Cardiac muscle cell (in vitro differentiated cells and primary cell): Measurements from ENCODE around the gene VOPP1. TPM values are rescaled to one million over a fixed set of nuclear protein-coding genes. Genes with fewer than 3 reads are reported as not detected.

Experiments
- DNase-seq, 2 donors: peaks; one replicate each; pipeline versions ENCODE4 v3.0.0 to v3.0.0-alpha.2; 2010 to 2017; ENCODE audit warnings: low read depth in 1 of 2, low spot score in 1 of 2
- H3K27ac ChIP-seq: fragments of 200-600 bp; sonication (generic); 2 replicates; pipeline ENCODE4 v1.5.1; 2016
- H3K27me3 ChIP-seq: fragments of 200-600 bp; sonication (generic); 2 replicates; pipeline ENCODE4 v1.6.0; 2016; ENCODE audit warnings: control low read depth
- H3K36me3 ChIP-seq: fragments of 200-600 bp; sonication (generic); 2 replicates; pipeline ENCODE4 v1.5.1; 2016; ENCODE audit warnings: control low read depth
- H3K4me1 ChIP-seq: fragments of 200-600 bp; sonication (generic); 2 replicates; pipeline ENCODE4 v1.8.1; 2017; ENCODE audit warnings: low read depth, mild to moderate bottlenecking, mixed run types
- H3K4me3 ChIP-seq: fragments of 200-600 bp; sonication (generic); 2 replicates; pipeline ENCODE4 v1.5.1; 2016; ENCODE audit warnings: mild to moderate bottlenecking
- H3K9me3 ChIP-seq: fragments of 200-600 bp; sonication (generic); 2 replicates; pipeline ENCODE4 v1.5.1; 2017; ENCODE audit warnings: low read depth, mild to moderate bottlenecking, control low read depth
- CTCF ChIP-seq: IDR thresholded peaks from 2 replicates; pipeline ENCODE4 v1.5.1; 2012; ENCODE audit warnings: low read depth, mild to moderate bottlenecking, low read length
- polyA plus RNA-seq: library from polyadenylated mRNA; unstranded; fragments of >200 nt; fragmentation: Nextera tagmentation; extraction: Ambion mirVana; gene quantifications from 2 replicates; pipeline ENCODE4 v1.2.1, GENCODE V29; 2016
- total RNA-seq: library from RNA; depleted of rRNA; stranded (reverse); fragments of >200 nt; gene quantifications from 2 replicates; pipeline ENCODE4 v1.2.3, GENCODE V29; 2016

The VOPP1 gene
- total and polyA plus RNA-seq, 2 experiments from 2014 or later = 9.6 to 19.3 TPM

GRCh38 chr7:55464422-55464821 lies 107.9 kb downstream of the VOPP1 start:
- no peak overlapping the region for H3K27ac ChIP-seq
- no peak for DNase-seq
- no peaks in the 10 kb centered on the region for H3K36me3 ChIP-seq
- no peaks in the 10 kb centered on the region for H3K9me3 ChIP-seq
- no peaks in the 10 kb centered on the region for H3K27me3 ChIP-seq
- H3K4me3 ChIP-seq = no peak overlapping the region
- no peaks in the 10 kb centered on the region for H3K4me1 ChIP-seq
- TF ChIP-seq CTCF = no peak

DNA sequence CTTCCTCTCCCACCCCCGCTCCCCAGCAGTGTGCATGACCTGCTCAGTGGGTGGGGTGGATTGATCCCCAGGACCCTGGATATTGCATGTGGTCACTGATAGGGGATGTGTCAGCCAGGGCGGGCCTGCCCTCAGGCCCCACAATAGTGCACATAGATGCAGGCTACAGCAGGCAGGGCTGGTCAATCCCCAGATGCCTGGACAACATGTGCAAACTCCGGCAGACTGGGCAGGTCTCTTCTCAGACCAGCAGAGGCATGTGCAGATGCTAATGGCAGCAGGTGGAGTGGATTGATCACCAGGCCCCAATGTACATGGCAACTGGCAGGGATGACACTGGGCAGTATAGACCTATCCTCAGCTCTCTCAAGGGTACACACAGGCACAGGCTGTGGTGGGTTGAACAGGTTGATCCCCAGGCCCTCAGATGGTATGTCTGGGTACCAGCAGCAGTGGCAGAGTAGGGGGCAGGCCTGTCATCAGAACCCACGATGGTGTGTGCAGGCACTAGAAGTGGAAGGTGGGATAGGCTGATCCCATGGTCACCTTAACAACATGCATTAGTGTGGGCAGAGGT lies 108.5 kb downstream of the VOPP1 start:
- Histone ChIP-seq H3K4me1 (no peaks in the 10 kb centered on the region), H3K36me3 (no peaks in the 10 kb centered on the region), H3K27me3 (no peaks in the 10 kb centered on the region), H3K9me3 (no peaks in the 10 kb centered on the region), H3K27ac (no peak overlapping the region), H3K4me3 (no peak overlapping the region)
- DNase-seq = no peak
- no peak for TF ChIP-seq CTCF

DNA sequence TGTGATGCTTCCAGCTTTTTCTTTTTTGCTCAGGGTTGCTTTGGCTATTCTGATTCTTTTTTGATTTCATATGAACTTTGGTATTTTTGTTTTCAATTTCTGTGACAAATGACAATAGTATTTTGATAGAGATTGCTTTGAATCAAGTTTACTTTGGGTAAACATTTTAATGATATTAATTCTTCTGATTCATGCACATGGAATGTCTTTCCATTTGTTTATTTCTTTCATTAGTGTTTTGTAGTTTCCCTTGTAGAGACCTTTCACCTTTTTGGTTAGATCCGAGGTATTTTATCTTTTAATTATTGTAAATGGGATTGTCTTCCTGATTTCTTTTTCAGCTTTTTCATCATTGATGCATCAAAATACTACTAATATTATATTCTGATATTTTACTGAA lies 114.0 kb downstream of the VOPP1 start:
- Histone ChIP-seq H3K4me3 (no peak overlapping the region), H3K27me3 (no peaks in the 10 kb centered on the region), H3K27ac (no peak overlapping the region), H3K36me3 (no peaks in the 10 kb centered on the region), H3K4me1 (no peaks in the 10 kb centered on the region), H3K9me3 (no peaks in the 10 kb centered on the region)
- no peak for DNase-seq
- no peak for TF ChIP-seq CTCF

- TF ChIP-seq CTCF = no peak
- Histone ChIP-seq H3K9me3 (no peaks in the 10 kb centered on the region), H3K4me1 (no peaks in the 10 kb centered on the region), H3K4me3 (no peak overlapping the region), H3K36me3 (no peaks in the 10 kb centered on the region), H3K27ac (no peak overlapping the region), H3K27me3 (no peaks in the 10 kb centered on the region)
- DNase-seq = no peak
These were observed 114.5 kb downstream of the VOPP1 start for GRCh38 chr7:55457801-55458200.

DNA sequence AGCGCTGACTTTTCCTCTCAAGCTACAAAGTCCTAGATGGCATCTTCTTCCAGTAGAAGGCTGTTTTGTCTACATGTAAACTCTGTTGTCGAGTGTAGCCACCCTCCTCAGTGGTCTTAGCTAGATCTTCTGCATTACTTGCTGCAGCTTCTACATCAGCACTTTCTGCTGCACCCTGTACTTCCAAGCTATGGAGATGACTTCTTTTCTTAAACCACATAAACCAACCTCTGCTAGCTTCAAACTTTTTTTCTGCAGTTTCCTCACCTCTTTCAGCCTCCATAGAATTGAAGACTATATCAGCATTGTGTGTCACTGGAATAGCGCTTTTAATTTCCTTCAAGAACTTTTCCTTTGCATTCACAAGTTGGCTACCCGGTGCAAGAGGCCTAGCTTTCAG lies 119.3 kb downstream of the VOPP1 start:
- Histone ChIP-seq H3K27ac (no peak overlapping the region), H3K36me3 (no peaks in the 10 kb centered on the region), H3K27me3 (no peaks in the 10 kb centered on the region), H3K4me3 (no peak overlapping the region), H3K4me1 (no peaks in the 10 kb centered on the region), H3K9me3 (no peaks in the 10 kb centered on the region)
- no peak for TF ChIP-seq CTCF
- DNase-seq = no peak
